Mesodermal cell (in vitro differentiated cells): ENCODE data around the gene ITGAX.

Experiments used
- H3K27ac ChIP-seq: 2 replicates; pipeline ENCODE4 v1.7.0; 2013; ENCODE audit warnings: mild to moderate bottlenecking, low read depth, low read length, moderate library complexity; ENCODE audit not compliant: severe bottlenecking
- H3K36me3 ChIP-seq: 2 replicates; pipeline ENCODE4 v1.7.1; 2013; ENCODE audit warnings: mild to moderate bottlenecking, low read length, moderate library complexity; ENCODE audit not compliant: control insufficient read depth, insufficient read depth
- H3K4me1 ChIP-seq: one replicate; pipeline ENCODE4 v1.7.1; 2013; ENCODE audit warnings: mild to moderate bottlenecking, low read length; ENCODE audit not compliant: insufficient read depth, control insufficient read depth, poor library complexity, severe bottlenecking
- H3K4me3 ChIP-seq: 2 replicates; pipeline ENCODE4 v1.7.0; 2013; ENCODE audit warnings: low read length, control low read depth, mild to moderate bottlenecking; ENCODE audit not compliant: insufficient read depth, poor library complexity, severe bottlenecking; ENCODE audit errors: extremely low read depth
- H3K9me3 ChIP-seq: 2 replicates; pipeline ENCODE4 v1.7.1; 2013; ENCODE audit warnings: mild to moderate bottlenecking, low read length, moderate library complexity; ENCODE audit not compliant: control insufficient read depth
- WGBS, 2 experiments: methylation state at CpG; one replicate each; pipeline ENCODE4 v1.1.5; 2013; ENCODE audit warnings: missing lambda C conversion rate in 2 of 2; ENCODE audit not compliant: insufficient coverage in 2 of 2; 5-methylcytosine and 5-hydroxymethylcytosine counted together

Gene ITGAX

GRCh38 chr16:31350275-31351005 lies 4.5 kb upstream of the ITGAX start:
- Histone ChIP-seq H3K4me1 (peaks cover 3% of the 10 kb centered on the region), H3K36me3 (no peaks in the 10 kb centered on the region), H3K27ac (no peak overlapping the region), H3K9me3 (no peaks in the 10 kb centered on the region), H3K4me3 (no peak overlapping the region)
- 75 to 78% methylated on average over 10 to 11 of the region's 12 CpGs for whole genome bisulfite sequencing, 2 experiments

- Histone ChIP-seq H3K9me3 (no peaks in the 10 kb centered on the region), H3K36me3 (no peaks in the 10 kb centered on the region), H3K4me1 (peaks cover 3% of the 10 kb centered on the region), H3K27ac (no peak overlapping the region), H3K4me3 (no peak overlapping the region)
- 81 to 92% methylated on average over 3 to 4 of the region's 19 CpGs for WGBS, 2 experiments
These were observed 3.6 kb upstream of the ITGAX start for GRCh38 chr16:31351246-31351941.

GRCh38 chr16:31351942-31352325 lies 3.0 kb upstream of the ITGAX start:
- H3K4me3 ChIP-seq: no peak overlapping the region
- no peak overlapping the region for H3K27ac ChIP-seq
- 69 to 87% methylated on average over 3 to 6 of the region's 6 CpGs for WGBS, 2 experiments

GRCh38 chr16:31352376-31353115 lies 2.4 kb upstream of the ITGAX start:
- Histone ChIP-seq H3K9me3 (no peaks in the 10 kb centered on the region), H3K4me1 (peaks cover 3% of the 10 kb centered on the region), H3K27ac (no peak overlapping the region), H3K36me3 (no peaks in the 10 kb centered on the region), H3K4me3 (no peak overlapping the region)
- WGBS, 2 experiments: 92 to 95% methylated on average over 15 to 22 of the region's 22 CpGs

More at GRCh38 chr16:31351942-31352325, 3.0 kb upstream of the ITGAX start:
- Histone ChIP-seq H3K4me1 (peaks cover 3% of the 10 kb centered on the region), H3K9me3 (no peaks in the 10 kb centered on the region), H3K36me3 (no peaks in the 10 kb centered on the region)

GRCh38 chr16:31355431-31356100 lies 590 bp downstream of the ITGAX start:
- Histone ChIP-seq H3K27ac (no peak overlapping the region), H3K4me3 (no peak overlapping the region), H3K4me1 (peaks cover 3% of the 10 kb centered on the region), H3K36me3 (no peaks in the 10 kb centered on the region), H3K9me3 (no peaks in the 10 kb centered on the region)
- WGBS, 2 experiments: 94% methylated on average over 8 to 12 of the region's 14 CpGs

GRCh38 chr16:31356566-31357323 lies 1.8 kb downstream of the ITGAX start:
- Histone ChIP-seq H3K36me3 (no peaks in the 10 kb centered on the region), H3K9me3 (no peaks in the 10 kb centered on the region), H3K4me3 (no peak overlapping the region), H3K4me1 (peaks cover 3% of the 10 kb centered on the region), H3K27ac (no peak overlapping the region)
- WGBS, 2 experiments: 85 to 86% methylated on average over 22 to 25 of the region's 28 CpGs

GRCh38 chr16:31357324-31358109 lies 2.5 kb downstream of the ITGAX start:
- H3K36me3 ChIP-seq: no peaks in the 10 kb centered on the region
- WGBS, 2 experiments: 89 to 93% methylated on average over 17 of the region's 18 CpGs
- peaks cover 3% of the 10 kb centered on the region for H3K4me1 ChIP-seq
- no peaks in the 10 kb centered on the region for H3K9me3 ChIP-seq
- no peak overlapping the region for H3K4me3 ChIP-seq
- H3K27ac ChIP-seq: no peak overlapping the region

GRCh38 chr16:31360251-31360650 lies 5.3 kb downstream of the ITGAX start:
- H3K9me3 ChIP-seq: no peaks in the 10 kb centered on the region
- H3K36me3 ChIP-seq: no peaks in the 10 kb centered on the region
- no peak overlapping the region for H3K27ac ChIP-seq
- WGBS, 2 experiments: 93 to 96% methylated on average over 4 to 5 of the region's 7 CpGs
- no peak overlapping the region for H3K4me3 ChIP-seq
- H3K4me1 ChIP-seq: no peaks in the 10 kb centered on the region

GRCh38 chr16:31361201-31362110 lies 6.5 kb downstream of the ITGAX start:
- Histone ChIP-seq H3K36me3 (no peaks in the 10 kb centered on the region), H3K27ac (no peak overlapping the region), H3K4me1 (no peaks in the 10 kb centered on the region), H3K4me3 (no peak overlapping the region), H3K9me3 (no peaks in the 10 kb centered on the region)
- 89 to 91% methylated on average over 18 to 25 of the region's 28 CpGs for WGBS, 2 experiments
